OCI-LY7 (cell line): ENCODE measurements around the gene SOBP. TPM values are rescaled to one million over a fixed set of nuclear protein-coding genes. Genes with fewer than 3 reads are reported as not detected.

Experiments used
- BruUV-seq: library from RNA; stranded (reverse); fragments of 400-500 nt; replicated peaks from 2 replicates; lab custom pipeline; 2021; lab: Mats Ljungman, UMichigan
- CTCF ChIA-PET: fragments of 300-600 bp; sonication (Branson Sonifier 250); formaldehyde crosslinking; loops from one replicate; lab custom pipeline; 2022; ENCODE audit warnings: antibody characterized with exemption; ENCODE audit not compliant: unreplicated experiment; lab: Charles Lee
- POLR2A ChIA-PET: fragments of 300-600 bp; sonication (Branson Sonifier 250); formaldehyde crosslinking; loops from one replicate; lab custom pipeline; 2022; ENCODE audit warnings: antibody characterized with exemption; lab: Charles Lee
- DNase-seq: peaks from one replicate; pipeline ENCODE4 v3.0.0-alpha.2; 2015; ENCODE audit warnings: low spot score
- H2AFZ ChIP-seq: fragments of 200-600 bp; sonication (generic), shearing (Covaris generic); 2 replicates; pipeline ENCODE4 v1.6.1; 2014; ENCODE audit warnings: mild to moderate bottlenecking, antibody characterized with exemption, low read length, moderate library complexity
- H3K27ac ChIP-seq: fragments of 200-600 bp; sonication (generic); 2 replicates; pipeline ENCODE4 v1.5.1; 2014; ENCODE audit warnings: mixed run types, low read depth, mild to moderate bottlenecking, moderate library complexity, low read length, inconsistent platforms; ENCODE audit not compliant: poor library complexity, severe bottlenecking
- H3K36me3 ChIP-seq: fragments of 200-600 bp; sonication (generic); 2 replicates; pipeline ENCODE4 v1.6.1; 2014; ENCODE audit warnings: mild to moderate bottlenecking, antibody characterized with exemption, low read length, moderate library complexity, mixed read lengths; ENCODE audit not compliant: insufficient read depth
- H3K4me1 ChIP-seq: fragments of 200-600 bp; sonication (generic); 2 replicates; pipeline ENCODE4 v1.5.1; 2014; ENCODE audit warnings: mild to moderate bottlenecking, low read length; ENCODE audit not compliant: insufficient read depth, poor library complexity, severe bottlenecking
- H3K4me2 ChIP-seq: fragments of 200-600 bp; sonication (generic); 2 replicates; pipeline ENCODE4 v1.6.1; 2014; ENCODE audit warnings: mild to moderate bottlenecking, low read length
- H3K4me3 ChIP-seq: fragments of 200-600 bp; sonication (generic); 2 replicates; pipeline ENCODE4 v1.5.1; 2014; ENCODE audit warnings: mild to moderate bottlenecking, low read depth, low read length; ENCODE audit not compliant: poor library complexity, severe bottlenecking
- H3K79me2 ChIP-seq: fragments of 200-600 bp; sonication (generic); 2 replicates; pipeline ENCODE4 v1.6.1; 2016; ENCODE audit warnings: low read depth, mild to moderate bottlenecking, low read length, moderate library complexity, mixed read lengths; ENCODE audit not compliant: insufficient read depth
- H3K9me2 ChIP-seq: fragments of 200-600 bp; sonication (generic); 2 replicates; pipeline ENCODE4 v1.6.1; 2016; ENCODE audit warnings: mild to moderate bottlenecking, low read length, mixed read lengths; ENCODE audit not compliant: insufficient read depth
- H3K9me3 ChIP-seq: fragments of 200-600 bp; sonication (generic); 2 replicates; pipeline ENCODE4 v1.6.1; 2014; ENCODE audit warnings: mild to moderate bottlenecking, mixed run types, low read length, mixed read lengths
- H4K20me1 ChIP-seq: fragments of 200-600 bp; sonication (generic); 2 replicates; pipeline ENCODE4 v1.6.1; 2014; ENCODE audit warnings: mild to moderate bottlenecking, antibody characterized with exemption, low read length, moderate library complexity, mixed read lengths; ENCODE audit not compliant: insufficient read depth
- CTCF ChIP-seq: fragments of 200-600 bp; sonication (generic); conservative IDR thresholded peaks from 2 replicates; pipeline ENCODE4 v1.5.1; 2014; ENCODE audit warnings: mild to moderate bottlenecking, antibody characterized with exemption, low read length, moderate library complexity, mixed read lengths
- EZH2phosphoT487 ChIP-seq: fragments of 200-600 bp; sonication (generic); IDR thresholded peaks from 2 replicates; pipeline ENCODE4 v1.6.1; 2018; ENCODE audit warnings: low read depth, borderline replicate concordance, mild to moderate bottlenecking, mixed run types, antibody characterized with exemption, low read length, moderate library complexity, mixed read lengths
- intact Hi-C: fragments of 100-400 bp; cut with micrococcal nuclease; formaldehyde crosslinking; loops from one replicate; pipeline ENCODE4 v1.10.0; 2022; ENCODE audit not compliant: unreplicated experiment
- total RNA-seq, 2 experiments: library from RNA; depleted of rRNA in 1 of 2; stranded (reverse); fragments of >200 nt in 1 of 2; shearing (Covaris generic) in 1 of 2; gene quantifications; 2 replicates each; pipeline ENCODE4 v1.2.3, GENCODE V29; 2014 to 2022

The SOBP gene
- total RNA-seq, 2 experiments from 2014 or later: 21.5 to 29.4 TPM

GRCh38 chr6:107504270-107505026, 14.5 kb downstream of the SOBP start:
- H3K79me2 ChIP-seq: peaks cover 62% of the 10 kb centered on the region
- TF ChIP-seq CTCF (no peak), EZH2phosphoT487 (no peak)
- BruUV-seq: no TSS peak
- peaks cover 84% of the 10 kb centered on the region for H3K36me3 ChIP-seq
- H3K9me2 ChIP-seq: no peaks in the 10 kb centered on the region
- intact Hi-C loops: no loop called here
- no peak overlapping the region for H3K4me2 ChIP-seq
- H3K4me1 ChIP-seq: peaks cover 8% of the 10 kb centered on the region
- CTCF ChIA-PET: no interaction called here
- POLR2A ChIA-PET: interaction anchor here (0.6 to 3.0 kb wide), 7 partner anchors 11 to 155 kb away, joined by 3 to 25 read pairs (median 5); no protein-coding TSS in a partner anchor
- H3K9me3 ChIP-seq: no peaks in the 10 kb centered on the region
- H3K27ac ChIP-seq: no peak overlapping the region
- peaks cover 9% of the 10 kb centered on the region; the same call in 1 of the 2 replicates for H4K20me1 ChIP-seq
- no peak for DNase-seq
- H3K4me3 ChIP-seq: no peak overlapping the region
- no peak overlapping the region for H2AFZ ChIP-seq

GRCh38 chr6:107506145-107506544, 16.2 kb downstream of the SOBP start:
- Histone ChIP-seq H3K36me3 (peaks cover 86% of the 10 kb centered on the region), H3K9me2 (no peaks in the 10 kb centered on the region), H3K4me1 (peaks cover 8% of the 10 kb centered on the region), H3K4me2 (no peak overlapping the region), H3K9me3 (no peaks in the 10 kb centered on the region), H3K27ac (no peak overlapping the region), H4K20me1 (peaks cover 9% of the 10 kb centered on the region; the same call in 1 of the 2 replicates), H2AFZ (no peak overlapping the region), H3K4me3 (no peak overlapping the region), H3K79me2 (peaks cover 46% of the 10 kb centered on the region)
- ChIA-PET CTCF (no interaction called here), POLR2A (interaction anchor here (1.2 kb wide), 1 partner anchor 9 kb away, joined by 4 read pairs; no protein-coding TSS in a partner anchor)
- TF ChIP-seq CTCF (no peak), EZH2phosphoT487 (no peak)
- no peak for DNase-seq
- no TSS peak for BruUV-seq
- intact Hi-C loops: no loop called here

GRCh38 chr6:107509506-107509905, 19.6 kb downstream of the SOBP start:
- H3K9me3 ChIP-seq: peaks cover 5% of the 10 kb centered on the region; the same call in 1 of the 2 replicates
- no peaks in the 10 kb centered on the region for H3K4me1 ChIP-seq
- ChIA-PET CTCF (no interaction called here), POLR2A (interaction anchor here (0.7 to 1.2 kb wide), 3 partner anchors 18 to 148 kb away, joined by 3 to 8 read pairs (median 4); no protein-coding TSS in a partner anchor)
- H3K9me2 ChIP-seq: no peaks in the 10 kb centered on the region
- peaks cover 95% of the 10 kb centered on the region for H3K36me3 ChIP-seq
- intact Hi-C loops: no loop called here
- DNase-seq: no peak
- no peak overlapping the region for H3K4me2 ChIP-seq
- no peaks in the 10 kb centered on the region for H4K20me1 ChIP-seq
- no peak overlapping the region for H3K4me3 ChIP-seq
- H2AFZ ChIP-seq: no peak overlapping the region
- TF ChIP-seq EZH2phosphoT487: no peak
- no peak for TF ChIP-seq CTCF
- H3K79me2 ChIP-seq: peaks cover 13% of the 10 kb centered on the region; the same call in 1 of the 2 replicates
- no TSS peak for BruUV-seq
- H3K27ac ChIP-seq: no peak overlapping the region
